HG02623 (cell line): ENCODE results near the gene ATP1B1.

Experiments used
- ATAC-seq: cut with Tn5 transposase; IDR thresholded peaks from one replicate; pipeline ENCODE4 v1.9.1; 2021; ENCODE audit warnings: moderate library complexity; ENCODE audit not compliant: unreplicated experiment

Gene ATP1B1

DNA sequence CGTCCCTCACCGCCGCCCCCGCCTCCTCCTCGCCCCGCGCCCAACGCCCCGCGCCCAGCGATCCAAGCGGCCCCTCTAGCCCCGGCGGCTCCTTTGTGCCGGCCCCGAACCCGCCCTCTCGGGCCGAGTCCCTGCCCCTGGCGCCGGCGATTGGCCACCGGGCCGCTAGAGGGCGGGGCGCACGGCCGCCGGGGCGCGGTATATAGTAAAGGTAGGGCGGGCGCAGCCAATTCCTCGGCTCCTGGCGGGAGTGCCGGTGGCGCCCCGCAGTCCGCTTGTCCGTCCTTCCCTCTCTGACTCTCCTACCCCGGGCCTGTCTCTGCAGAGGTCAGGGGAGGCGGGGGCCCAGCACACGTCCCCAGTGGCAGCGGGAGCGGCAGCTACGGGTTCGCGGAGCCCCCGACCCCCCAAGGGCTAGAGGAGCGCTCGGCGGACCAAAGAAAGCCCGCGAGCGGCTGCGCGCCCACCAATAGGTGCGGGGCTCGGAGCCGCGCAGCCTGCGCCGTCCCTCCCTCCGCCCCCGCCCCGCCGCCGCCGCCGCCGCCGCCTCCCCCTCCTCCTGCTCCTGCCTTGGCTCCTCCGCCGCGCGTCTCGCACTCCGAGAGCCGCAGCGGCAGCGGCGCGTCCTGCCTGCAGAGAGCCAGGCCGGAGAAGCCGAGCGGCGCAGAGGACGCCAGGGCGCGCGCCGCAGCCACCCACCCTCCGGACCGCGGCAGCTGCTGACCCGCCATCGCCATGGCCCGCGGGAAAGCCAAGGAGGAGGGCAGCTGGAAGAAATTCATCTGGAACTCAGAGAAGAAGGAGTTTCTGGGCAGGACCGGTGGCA is at the start of gene ATP1B1:
TSS of gene ATP1B1 (plus strand) at position 596 of the 826 bp plus-strand sequence. CDS start at position 736, 140 bp downstream.
- peak; percentile 89 for ATAC-seq

DNA sequence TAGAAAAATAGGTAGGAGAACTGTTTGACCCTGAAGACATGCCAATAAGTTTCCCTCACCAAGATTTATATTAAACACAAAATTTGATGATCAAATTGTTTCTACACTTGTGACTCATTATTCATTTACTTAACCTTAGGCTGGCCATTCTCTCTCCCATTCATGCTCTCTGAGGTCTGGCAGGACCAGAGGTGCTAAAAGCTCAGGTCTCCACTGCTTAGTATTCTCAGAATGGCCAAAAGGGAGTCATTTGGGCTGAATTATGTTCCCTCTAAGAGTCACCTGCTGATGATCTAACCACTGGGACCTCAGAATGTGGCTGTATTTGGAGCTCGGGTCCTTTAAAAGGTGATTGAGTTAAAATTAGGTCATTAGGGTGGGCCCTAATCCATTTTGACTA is 47.1 kb upstream of the ATP1B1 start:
- ATAC-seq: no peak

DNA sequence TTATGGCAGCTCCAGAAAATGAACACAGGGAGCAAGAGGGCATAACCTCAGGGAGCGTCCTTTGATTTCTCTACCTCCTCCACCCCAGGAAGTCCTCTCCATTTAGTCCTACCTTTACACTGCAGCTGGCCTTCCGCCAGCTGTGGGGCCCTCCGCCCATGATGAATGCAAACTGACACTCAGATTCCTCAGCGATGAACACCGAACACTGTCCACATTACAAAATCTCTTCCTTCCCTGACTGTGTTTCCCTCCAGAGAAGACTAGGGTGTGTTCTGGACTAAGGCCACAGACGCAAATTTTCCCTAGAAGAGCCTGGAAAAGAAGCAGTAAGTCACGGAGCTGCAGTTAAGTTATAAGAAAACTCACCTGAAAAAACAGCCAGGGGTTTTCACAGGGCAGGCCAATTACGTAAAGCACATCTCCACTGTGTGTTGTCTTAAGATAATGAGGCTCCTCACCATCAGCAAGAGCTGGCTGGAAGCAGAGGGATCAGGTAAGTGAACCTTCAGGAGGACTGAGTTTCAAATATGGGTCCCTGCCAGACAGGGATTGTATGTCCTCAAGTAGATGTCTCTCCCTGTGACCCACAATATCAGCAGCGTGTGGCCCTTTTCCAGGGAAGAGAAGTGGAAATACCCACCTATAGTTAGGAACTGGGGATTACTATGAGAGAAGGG is 46.3 kb upstream of the ATP1B1 start:
- ATAC-seq: no peak

DNA sequence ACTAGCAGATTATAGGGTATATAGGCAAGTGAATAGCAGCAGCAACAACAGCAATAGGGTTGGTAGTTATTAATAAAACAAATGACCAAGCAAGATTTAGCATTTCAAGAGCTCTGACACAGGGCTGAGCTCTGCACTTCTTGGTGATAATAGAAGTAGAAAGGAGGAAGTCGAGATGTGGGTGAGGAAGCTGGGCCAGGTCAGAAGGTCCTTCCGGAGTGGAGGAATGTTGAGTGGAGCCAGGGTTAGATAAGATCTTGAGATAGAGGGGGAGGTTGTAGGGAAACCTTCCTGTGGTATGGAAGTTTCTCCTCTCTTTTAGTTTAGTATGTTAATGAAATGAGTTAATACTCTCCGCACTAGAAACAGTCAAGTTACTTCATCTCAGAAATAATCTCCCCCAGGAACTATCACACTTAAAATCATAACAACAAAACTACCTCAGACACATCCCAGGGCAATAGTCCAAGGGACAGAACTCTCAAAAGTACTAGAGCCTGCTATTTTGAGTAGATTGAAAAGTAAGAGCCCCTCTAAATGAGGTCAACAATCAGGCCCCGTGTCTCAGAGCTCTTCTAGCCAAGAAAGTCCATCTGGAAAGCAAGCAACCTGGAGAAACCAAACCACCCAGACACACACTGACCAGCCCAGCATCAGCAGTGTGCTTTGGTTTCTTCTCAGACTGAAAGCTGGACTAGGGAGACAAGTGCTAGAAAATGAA is 45.4 kb upstream of the ATP1B1 start:
- no peak for ATAC-seq

DNA sequence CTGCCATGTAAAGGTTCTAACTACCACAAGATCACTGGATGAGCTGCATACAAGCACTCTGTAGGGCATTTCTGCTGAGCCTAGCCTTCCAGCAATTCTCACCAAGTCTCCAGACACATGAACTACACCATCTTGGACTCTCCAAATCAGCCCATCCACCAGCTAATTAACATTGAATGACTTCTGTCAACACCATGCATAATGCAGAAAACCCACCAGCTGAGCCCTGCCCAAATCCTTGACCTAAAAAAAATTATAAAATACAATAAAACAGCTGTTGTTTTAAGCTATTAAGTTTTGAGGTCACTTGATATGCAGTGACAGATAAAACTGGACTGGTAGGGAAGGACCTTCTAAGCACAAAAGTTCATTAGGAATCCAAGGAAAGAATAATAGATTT is 44.3 kb upstream of the ATP1B1 start:
- ATAC-seq: no peak

DNA sequence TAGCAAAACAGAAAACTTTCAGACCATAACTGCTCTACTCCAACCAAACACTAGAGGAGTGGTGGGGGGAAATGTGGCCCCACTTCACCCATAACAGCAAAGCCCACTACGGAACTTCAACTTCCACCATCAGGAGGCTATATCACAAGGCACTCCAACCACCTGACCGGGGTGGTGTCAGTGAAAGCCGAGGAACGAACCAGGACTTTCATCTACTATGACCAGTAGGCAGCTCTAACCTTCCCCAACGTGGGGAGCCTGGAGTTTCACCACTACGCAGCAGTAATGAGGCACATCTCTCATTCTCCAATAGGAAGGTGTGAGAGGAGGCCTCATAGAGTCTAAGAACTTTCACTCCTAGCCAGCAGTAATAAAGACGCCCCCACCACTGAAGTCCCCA is 42.4 kb upstream of the ATP1B1 start:
- ATAC-seq: no peak

DNA sequence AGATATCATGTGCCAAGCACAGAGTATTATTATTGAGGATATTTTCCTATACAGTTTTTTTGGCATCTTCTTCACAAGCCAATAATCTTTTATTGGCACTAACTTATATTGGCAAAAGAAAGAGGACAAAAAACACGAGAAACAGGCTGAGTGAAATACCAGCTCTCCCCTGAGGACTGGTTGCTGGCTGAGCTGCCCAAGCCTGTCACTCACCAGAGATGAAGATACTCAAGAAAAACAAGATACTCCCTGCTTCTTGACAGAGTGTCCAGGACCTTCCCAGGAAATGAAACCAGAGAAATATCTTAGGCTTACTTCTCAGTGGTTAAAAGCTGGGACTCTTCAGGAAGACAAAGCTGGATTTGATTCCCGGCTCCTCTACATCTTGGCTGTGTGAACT is 35.9 kb upstream of the ATP1B1 start:
- ATAC-seq: no peak

DNA sequence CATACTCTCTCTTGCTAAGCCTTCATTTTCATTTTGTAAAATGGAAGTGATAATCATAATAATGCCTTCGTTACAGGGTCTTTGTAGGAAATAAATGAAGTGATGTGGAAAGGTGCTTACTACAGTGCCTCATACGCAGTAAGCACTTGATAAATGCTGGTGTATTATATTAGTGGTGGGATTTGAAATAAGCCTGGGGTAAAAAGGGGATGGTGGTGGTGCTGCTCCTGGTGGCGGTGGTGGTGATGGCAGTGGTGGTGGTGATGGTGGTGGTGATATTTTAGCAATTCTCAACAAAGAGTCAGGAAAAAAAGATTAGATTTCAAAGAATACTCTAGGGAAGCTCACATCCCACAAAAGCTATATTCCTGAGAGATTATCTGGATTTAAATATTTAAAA is 35.5 kb upstream of the ATP1B1 start:
- no peak for ATAC-seq

DNA sequence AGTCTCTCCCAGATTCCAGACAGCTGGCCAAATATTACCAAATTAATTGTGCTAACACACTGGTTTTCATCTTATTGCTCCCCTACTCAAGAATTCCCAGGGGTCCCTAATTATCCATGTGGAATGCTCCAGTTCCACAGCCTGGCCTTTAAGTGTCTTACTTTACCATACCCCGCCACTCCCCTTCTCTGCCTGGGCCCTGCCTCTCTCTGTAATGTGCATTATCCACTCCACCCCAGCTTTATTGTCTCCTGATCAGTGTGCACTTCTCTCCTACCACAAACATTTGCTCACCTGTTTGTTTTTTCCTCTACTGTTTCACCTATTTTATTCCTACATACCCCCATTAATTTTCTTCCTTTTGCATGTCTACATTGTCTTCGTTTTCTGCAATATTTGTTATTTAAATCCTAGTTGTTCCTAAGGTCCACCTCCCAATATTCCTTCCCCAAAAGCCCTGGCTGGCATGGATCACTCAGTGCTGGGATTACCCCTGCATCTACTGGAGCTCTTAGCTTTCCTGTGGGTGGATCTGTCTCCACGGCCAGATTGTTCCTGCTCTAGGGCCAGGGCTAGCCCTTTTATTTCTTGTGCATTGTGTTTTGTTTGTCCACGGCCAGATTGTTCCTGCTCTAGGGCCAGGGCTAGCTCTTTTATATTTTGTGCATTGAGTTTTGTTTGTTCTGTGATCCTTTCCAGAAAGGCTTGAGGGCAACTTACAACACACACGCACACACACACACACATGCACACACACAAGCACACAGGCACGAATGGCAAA is 33.4 kb upstream of the ATP1B1 start:
- ATAC-seq: no peak

DNA sequence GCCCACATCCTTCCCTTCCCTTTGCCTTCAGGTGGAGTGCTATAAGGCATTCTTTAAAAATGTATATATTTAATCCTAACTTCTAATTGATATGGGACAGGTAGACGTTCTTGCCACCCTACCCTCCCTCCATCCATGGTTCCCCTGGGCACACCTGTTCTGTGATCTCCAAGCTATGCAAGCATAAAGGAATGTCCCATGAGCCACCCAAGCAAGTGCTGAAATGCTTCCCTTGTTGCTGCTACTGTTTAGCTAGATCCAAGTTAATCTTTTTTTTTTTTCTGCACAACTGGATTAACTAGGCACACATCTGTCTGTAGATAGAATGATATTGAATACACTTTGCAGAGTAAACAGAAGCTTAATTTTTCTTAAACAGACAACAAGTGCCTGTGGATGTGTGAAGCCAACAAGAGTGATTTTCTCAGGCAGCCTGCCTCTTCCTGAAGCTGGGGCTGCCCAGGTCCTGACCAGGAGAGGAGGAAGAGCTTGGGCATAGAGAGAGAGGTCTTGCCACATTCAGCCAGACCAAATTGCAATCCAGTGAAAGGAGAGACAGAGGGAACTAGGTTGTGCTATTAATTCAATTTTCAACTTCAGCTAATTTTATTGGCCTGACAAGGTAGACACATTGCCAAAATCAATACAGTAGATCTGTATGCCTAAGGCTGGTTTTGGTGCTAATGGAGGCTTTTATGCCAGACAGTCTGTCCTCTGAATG is 28.2 kb upstream of the ATP1B1 start:
- no peak for ATAC-seq

DNA sequence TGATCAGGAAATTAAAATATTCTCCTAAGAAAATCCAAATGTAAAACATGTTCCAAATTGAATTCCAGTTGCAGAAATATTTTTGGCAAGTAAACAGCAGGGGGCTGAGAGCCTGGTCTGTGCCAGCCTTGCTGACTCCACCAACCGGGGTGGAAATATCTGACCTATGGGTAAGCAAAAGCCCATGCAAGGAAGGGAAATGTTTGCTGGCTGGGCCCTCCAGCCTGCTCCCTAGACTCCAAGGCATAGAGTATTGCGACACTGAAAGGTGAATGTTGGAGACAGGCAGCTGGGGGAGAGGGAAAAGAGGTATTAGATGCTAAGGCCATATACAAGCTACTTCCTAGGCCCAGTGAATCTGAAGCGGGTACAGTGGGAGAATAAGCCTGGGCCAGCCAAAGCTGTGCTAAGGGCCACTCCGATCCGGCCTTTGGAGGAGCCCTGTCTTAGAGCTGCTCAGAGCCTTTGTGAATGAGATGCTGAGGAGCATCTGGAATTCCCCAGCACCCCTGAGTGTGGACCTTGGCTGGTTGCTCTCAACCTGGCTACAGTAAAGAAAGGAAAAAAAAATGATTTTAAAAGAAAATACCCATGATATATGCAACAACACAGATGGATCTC is 24.9 kb upstream of the ATP1B1 start:
- no peak for ATAC-seq

DNA sequence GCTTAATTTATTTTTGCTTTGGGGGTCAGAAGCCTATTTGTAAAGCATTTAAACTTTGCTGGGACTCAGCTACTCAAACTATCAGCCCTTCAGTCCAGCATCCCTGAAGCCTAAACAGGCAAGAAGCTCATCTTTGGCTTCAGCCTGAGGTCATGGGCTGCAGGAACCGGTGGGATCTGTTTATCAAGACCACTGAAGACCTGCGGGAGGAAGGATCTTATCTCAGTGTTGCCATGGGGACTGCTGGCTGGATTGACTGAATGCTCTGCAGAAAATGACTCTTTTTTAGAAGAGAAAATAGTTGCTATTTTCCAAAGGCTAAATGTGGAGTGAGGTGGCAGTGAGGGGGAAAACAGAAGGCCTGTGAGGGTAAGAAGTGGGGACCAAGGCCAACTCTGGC is 20.6 kb upstream of the ATP1B1 start:
- no peak for ATAC-seq

DNA sequence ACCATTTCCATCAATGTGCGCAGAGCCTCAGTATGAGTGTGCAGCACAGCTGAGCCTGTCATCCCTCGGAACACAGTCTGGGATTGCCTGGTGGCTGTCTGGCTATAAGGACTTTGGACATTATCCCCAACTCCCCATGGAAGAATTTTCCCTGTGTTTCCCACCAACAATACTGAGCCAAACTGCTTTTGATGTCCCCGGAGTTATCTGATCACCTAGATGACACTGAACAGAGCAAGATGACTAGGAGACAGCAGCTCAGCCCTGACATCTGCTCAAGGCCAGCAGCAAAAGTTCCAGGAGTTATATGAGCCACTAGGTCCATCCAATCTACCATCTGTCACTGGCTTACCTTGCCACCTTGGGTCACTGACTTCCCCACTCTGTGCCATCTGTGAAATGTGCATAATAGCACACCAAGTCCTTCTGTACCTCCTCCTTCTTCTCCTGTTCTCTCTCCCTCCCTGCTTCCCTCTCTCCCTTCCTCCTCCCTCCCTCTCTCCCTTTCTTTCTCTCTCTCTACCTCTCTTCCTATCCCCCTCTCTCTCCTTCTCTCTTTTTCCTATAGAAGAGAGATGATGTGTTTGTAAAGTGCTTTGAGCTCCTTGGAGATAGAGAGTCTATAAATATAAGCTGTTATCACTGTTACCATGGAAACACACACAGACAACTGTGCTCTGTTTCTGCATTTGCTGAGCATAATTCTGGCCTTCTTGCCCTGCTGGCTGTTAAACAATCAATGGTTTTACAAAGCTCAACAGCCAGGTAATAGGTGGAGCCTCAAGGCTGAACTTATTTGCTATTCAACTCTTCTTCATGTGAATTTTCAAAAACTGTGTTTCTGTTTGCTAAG is 19.7 kb upstream of the ATP1B1 start:
- no peak for ATAC-seq

DNA sequence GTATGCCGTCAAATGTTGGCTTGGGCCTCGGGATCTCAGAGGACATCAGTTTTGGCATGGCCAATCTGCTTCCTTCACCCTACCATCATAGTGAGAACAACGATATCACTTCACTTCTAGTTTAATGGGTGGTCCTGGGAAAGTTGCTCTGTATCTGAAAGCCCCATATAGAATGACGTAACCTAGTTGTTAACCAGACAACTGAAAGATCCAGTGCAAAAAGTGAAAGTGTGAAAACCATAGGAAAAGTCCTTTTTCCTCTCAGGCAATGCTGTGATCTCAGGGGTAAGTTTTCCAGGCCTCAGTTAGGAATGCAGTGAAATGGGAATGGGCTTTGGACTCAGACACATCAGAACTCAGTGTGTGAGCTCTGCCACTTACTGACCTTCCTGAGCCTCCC is 18.6 kb upstream of the ATP1B1 start:
- ATAC-seq: no peak

DNA sequence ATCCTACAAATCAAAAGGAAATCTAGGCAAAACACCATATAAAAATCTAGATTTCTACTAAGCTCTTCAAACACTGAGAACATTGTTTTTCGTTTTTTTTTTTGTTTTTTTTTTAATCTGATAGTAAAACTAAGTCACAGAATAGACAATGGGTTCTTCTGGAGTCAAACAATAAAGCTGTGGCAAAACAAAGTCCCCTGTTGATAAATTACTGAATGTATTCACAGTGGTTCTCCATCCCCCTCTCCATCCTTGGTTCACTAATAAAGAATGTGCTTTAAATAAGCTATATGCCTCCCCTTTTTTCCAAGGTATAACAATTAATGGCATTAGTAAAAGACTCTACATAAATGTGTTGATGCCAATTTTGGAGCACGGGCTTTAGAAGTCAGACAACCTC is 16.7 kb upstream of the ATP1B1 start:
- ATAC-seq: no peak

DNA sequence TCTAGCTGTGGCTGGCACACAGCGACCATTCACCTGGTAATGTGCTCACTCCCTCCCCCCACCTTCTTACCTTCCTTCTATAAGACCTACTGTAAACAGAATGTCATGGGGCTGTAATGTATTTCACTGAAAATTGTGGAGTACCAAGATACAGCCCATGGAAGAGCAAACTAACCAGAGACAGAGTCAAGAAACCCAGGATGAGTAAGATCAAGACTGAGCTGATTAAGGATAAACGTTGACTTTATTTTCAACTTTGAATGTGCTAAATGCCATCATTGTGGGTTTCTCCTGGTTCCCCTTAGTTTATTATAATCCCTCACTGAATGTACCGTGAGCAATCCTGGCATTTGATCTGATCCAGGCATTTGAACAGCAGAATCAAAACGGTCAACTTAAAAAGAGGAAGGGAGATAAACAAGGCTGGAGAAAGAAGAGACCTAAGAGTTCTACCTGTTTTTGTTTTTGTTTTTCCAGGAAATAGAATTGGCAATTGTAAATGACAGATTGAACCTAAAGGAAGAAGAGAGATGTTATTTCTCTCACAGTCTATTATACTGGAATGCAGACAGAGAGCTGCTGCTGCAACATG is 16.1 kb upstream of the ATP1B1 start:
- no peak for ATAC-seq

DNA sequence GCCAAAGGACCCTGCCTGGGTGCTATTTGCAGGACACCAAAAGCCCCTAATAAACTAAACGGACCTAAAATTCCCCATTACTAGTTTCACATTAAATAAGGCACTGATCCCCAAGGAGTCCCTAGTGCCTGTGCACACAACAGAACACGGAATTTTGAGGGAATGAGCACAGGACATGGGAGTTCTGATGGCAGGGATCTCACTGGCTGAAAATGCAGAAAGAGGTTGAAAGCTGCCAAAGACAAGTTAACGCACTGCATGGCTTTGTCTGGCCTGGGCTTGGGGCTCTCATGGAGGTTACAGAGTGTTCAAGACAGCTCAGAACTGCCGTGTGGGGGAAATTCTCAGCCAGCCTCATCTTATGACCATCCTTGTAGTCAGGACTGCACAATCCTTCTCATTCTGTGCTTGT is 15.6 kb upstream of the ATP1B1 start:
- peak; percentile 42 for ATAC-seq

DNA sequence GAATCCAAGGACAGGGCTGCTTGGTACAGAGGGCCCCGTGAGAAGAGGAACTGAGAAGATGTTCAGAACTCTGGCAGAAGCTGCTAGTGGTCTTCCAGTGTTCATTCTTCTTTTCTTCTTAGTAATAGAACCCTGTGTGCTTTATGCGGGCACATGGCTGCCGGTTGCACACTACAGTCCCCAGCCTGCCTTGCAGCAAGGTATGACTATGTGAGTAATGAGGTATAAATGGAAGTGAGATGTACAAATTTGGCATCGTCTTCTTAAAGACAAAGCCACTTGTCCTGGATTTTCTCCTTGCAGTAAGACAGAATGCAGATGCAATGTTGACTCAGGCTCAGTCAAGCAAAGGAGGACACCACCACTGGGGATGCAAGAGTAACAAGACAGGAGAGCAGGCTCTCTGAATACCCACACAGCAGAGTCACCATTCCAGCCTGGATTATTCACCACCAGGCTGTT is 15.0 kb upstream of the ATP1B1 start:
- ATAC-seq: peak; percentile 64

DNA sequence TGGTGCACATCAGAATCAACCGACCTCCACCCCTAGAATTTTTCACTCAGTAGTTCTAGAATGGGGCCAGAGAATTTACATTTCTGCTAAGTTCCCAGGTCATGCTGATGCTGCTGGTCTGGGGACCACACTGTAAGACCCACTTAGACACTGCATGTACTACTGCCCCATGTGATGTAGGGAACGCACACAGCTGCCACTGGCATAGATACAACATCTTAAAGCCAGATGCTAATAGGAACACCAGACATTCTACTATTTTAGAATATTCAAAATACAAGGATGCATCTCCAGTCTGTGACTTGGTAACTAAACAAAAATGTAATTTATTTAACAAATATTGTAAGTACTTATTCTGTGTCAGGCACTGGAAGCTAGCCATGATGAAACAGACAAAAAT is 14.1 kb upstream of the ATP1B1 start:
- no peak for ATAC-seq
